SHP77 treated with DMSO at 0.1 percent for 48 hours (cell line): ENCODE results near the gene HDAC4.

Experiments
- DNase-seq: peaks from one replicate; lab custom pipeline; 2025; lab: John Stamatoyannopoulos, UW

HDAC4 gene

GRCh38 chr2:239107936-239108335 is 292.9 kb downstream of the HDAC4 start:
- no peak for DNase-seq

- DNase-seq = no peak
Observed at GRCh38 chr2:239106966-239107365, 293.9 kb downstream of the HDAC4 start.

DNA sequence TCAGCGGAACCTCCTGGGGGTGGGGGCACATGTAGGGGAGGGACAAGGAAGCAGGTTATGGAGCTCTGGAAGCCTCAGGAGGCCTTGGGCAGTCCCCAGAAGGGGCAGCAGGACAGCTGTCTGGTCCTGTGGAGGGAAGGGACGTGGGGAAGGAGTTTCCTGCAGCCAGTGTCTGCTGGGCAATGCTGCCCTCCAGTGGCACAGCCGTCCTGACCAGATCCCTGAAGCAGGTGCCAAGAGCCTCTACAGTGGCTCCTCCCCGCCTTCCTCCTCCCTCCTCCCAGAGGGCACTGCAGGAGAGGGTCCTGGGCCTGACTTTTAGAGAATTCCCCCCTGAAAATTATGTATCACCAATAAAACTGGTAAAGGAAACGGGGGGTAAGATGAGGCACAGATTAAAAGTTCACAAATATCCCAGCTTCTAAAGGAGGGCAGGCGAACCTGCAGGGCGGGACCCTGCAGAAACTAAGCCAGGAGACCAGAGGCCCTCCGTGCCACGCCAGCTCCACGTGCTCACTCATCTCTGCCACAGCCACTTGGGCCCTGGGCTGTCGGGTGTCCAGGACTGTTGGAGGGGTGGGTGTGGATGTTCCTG is 294.4 kb downstream of the HDAC4 start:
- DNase-seq = no peak

DNA sequence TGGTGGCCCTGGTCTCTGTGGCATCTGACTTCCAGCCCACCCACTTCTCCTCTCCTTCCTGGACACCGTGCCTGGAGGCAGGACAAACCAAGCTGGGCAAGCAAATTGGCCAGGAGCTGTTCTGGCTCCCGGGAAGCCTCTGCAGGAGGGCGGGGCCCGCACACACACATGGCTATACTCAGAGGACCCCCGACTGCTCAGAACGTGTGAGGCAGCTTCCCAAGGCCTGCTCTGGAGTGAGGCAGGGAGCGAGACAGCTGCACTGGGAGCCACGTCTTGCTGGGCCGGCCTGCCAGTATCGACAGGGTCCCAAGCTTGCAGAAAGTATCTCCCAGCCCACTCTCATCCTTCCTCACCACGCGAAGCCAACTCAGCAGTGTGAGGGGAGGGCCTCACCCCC is 295.6 kb downstream of the HDAC4 start:
- DNase-seq = no peak

- no peak for DNase-seq
Observed at GRCh38 chr2:239104800-239105199, 296.0 kb downstream of the HDAC4 start.

DNA sequence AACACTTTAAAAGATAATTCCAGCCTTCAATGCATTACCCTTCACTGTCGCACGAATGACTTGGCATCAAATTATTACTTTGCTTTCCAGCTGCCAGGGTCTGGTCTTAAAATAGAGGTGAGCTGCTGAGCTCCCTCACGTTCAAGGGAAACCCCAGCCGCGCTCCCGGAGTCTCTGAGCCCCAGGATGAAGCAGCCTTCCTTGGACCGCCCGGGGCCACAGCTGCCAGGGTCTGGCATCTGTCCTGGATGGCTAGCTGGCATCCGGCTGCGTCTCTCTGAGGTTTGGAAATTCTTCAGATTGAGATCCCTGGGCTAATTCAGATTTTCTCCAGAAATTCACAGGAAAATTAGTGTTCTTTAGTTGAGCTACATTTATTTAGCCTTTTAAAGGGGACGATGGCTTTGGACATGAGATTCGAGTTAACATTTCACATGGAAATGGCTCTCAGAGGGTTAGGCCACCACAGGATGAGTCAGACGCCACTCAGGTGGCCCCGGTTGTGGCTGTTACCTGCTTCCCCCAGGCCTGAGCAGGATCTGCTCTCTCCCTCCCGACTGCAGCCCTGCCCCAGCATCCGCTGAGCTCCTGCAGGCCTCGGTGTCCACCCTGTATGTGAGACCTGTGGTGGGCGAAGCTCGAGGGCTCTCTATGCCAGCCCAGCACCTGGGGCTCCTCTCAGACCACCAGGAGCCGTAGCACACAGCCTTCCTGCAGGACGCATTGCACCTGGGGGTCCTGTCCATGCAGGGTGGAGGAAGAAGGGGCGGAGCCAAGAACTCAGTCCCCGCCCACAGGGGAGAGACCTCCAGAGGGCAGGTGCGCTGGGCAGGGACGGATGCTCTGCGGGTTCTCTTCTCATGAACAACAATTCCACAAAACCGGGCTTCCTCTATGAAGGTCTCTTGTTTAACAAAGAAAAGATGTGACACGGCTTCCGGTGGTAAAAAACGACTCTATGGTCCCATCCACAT is 297.4 kb downstream of the HDAC4 start:
- no peak for DNase-seq

DNA sequence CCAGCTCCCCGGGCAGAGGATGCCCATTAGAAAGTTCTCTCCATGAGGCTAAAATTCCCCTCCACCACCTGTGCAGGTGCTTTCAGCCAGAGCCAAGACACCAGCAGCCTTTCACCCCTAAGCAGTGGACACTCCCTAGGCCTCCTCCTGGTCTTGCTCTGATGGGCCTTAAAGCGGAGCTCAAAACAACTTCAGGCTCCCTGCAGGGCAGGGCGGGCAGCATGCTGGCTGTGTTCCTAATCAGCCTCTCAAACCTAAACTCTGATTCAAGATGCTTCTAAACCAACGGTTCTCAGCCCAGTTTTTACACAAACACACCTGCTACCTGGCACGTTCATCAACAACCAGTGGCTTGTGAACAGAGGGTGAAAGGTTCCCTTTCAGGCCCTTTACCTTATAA is 298.6 kb downstream of the HDAC4 start:
- DNase-seq = no peak

GRCh38 chr2:239101807-239102206 is 299.0 kb downstream of the HDAC4 start:
- DNase-seq = no peak

DNA sequence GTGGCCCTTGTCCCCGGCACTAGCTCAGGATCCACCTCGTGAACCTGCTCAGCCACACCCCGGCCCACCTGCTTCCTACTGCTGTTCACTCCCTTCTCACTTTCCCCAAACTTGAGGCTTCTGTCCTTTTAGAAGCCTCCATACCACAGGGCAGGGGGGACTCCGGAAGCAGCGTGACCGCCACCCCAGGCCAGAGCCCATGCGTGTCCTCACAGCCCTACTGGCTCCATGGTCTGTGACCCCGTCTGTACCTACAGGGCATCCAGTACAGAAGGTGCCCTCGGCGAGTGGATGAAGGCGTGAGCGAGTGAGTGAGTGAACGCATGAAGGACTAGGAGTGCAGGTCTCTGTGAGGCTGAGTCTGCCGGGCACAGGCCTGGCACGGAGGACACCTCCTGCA is 299.7 kb downstream of the HDAC4 start:
- no peak for DNase-seq

DNA sequence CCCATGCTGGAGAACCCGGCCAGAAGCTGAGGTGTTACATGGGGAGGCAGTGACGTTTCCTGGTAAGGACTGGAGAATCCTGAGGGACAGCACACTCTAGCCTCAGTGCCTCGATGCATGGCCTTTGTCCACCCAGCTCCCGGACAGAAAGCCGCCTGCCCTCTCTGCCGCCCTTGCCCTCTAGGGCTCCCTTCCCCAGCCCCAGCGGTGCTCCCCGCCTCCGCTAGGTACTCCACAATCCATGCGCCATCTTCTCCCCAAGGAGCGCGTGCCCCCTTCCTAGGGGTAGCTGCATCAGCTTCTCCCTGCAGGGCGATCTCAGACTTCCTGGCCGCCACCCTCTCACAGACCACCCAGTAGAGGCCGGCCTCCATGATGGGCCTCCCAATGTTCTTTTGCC is 301.3 kb downstream of the HDAC4 start:
- no peak for DNase-seq

DNA sequence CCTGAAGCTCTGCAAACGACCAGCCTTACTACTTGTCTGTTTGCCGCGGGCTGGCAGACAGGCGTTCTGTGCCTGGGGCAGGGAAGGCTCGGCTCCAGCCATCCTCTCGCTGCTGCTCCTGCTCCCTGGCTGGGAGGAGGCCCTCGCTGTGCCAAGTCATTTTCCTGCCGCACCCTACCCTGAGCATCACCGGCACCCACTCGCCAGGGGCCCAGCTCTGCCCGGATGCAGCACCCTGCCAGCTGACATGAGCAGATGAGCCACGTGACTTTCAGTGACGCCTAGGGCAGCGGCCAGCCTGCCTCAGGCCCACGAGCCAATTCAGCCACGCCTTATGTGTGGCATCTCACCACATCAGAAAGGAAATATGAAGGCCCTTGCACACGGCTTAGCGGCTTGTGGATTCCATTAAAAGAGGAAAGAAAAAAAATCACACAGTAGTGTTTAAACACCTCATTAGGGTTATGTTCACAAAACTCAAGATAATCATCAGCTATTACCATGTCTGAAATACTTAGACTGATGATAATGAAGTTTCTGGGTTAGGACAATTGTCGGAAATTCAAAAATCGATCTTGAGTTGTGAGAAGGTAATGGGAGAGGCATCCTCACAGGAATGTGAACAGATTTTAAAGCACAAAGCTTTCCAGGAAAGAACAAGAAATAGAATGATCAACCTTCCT is 302.4 kb downstream of the HDAC4 start:
- no peak for DNase-seq

DNA sequence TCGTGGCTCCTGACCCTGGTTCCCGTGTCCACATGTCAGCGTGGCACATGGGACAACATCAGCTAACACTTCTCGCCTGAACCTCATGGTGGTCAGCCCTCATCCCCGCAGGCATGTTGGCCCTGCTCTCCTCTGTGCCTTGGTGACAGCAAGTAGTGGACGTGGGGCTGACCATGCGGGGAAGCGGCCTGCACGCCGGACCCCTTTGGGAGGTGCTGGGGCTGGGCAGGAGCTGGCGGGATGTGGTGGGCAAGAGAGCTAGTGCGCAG is 303.5 kb downstream of the HDAC4 start:
- no peak for DNase-seq

- no peak for DNase-seq
Observed at GRCh38 chr2:239096676-239097427, 304.0 kb downstream of the HDAC4 start.

DNA sequence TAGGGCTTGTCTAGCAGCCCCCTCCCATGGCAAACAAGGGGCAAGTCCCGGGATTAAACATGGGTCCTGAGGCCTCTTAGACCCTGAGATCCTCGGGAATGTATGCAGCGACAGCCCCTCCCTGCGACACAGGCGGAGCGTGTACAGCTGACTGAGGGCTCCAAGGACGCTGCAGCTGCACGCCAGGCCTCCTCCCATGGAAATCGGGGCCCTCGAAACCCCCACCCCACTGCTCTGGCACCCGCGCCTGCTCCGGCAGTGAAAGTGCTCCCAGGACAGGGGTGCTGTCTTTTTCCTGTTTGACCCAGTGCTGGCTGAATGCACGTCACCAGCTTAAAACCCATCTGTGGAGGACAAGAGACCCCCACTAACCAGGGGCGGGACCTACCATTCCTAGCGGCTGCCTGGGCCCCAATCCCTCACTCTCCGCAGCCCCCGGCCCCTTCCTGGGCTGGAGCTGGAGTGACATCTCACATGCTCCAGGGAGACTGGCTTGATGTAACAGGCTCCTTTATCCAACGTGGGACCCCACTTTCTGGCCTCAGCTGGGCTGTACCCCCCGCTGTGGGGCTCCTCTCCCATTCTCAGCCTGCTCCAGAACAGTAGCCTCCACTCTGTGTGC is 305.2 kb downstream of the HDAC4 start:
- no peak for DNase-seq

- no peak for DNase-seq
Observed at GRCh38 chr2:239094867-239095266, 306.0 kb downstream of the HDAC4 start.

GRCh38 chr2:239093952-239094351 is 306.9 kb downstream of the HDAC4 start:
- DNase-seq = no peak

GRCh38 chr2:239093542-239093941 is 307.3 kb downstream of the HDAC4 start:
- no peak for DNase-seq

DNA sequence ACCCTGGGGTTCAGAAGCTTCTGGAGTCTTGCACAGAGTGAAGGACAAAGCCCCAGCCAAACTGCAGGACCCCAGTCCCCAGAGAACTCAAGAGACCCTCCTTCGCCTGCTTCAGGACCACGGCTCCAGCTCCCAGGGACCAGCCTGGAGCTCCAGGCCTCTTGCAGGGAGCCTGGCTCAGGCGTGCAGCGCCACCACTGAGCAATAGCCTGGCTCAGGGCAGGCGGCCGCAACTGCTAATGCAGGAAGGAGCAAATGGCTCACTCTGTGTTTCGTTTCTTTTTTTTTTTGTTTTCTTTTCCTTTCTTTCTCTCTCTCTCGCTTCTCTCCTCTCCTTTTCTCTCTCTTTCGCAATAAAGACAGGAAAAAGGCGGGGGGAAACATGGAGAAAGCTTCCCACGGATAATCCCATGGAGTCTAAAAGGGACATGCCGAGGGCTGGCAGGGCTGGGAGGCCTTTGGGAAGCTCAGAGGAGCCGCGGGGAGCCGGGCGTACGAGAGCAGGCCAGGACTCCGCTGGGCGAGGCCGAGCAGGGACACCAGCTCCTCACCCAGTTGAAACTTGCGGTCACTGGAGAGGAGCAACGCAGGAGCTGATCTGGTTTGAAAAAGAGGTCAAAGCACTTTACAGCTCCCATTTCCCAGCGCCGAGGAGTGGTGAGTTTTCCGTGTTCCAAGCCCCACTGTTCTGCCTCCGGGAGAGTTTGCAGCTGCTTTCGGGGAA is 308.1 kb downstream of the HDAC4 start:
- no peak for DNase-seq

GRCh38 chr2:239089884-239090283 is 310.9 kb downstream of the HDAC4 start:
- no peak for DNase-seq

DNA sequence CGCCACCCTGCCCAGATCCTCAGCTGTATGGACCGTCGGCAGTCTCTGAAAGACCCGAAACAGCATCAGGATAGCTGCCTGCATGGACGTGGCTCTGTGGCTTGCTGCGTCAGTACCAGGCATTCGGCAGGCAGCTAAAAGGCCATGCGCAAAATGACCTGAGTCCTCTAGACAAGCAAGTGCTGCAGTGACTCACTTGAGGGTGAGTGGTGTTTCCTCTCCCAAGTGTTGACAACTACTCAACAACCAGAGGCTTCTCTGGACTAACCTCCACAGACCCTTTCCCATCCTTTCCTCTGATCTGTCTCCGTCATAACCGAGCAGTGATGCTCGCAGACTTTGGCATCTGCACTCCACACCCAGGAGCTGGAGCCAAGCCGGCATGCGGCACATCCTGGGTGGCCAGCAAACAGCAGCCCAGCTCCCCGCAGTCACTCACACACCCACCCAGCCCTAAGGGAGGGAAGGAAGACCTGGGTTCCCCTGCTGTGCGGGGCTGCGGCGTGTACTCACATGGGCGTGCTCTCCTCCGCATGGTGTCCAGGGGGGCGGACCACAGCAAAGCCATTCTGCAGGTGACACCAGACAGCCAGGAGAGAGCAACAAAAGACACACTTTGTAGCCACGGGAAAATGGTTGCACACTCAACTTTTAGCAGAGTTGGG is 313.6 kb downstream of the HDAC4 start:
- DNase-seq = no peak
